Upper lobe of left lung (tissue), 6 donors: Measurements from ENCODE around the gene GON7. TPM values are rescaled to one million over a fixed set of nuclear protein-coding genes. Genes with fewer than 3 reads are reported as not detected.
A peak's percentile ranks its signal among the peaks of the same experiment; 100 is the strongest.

Source experiments
- ATAC-seq, 2 donors: fragments of 200-7000 bp; cut with Tn5 transposase; one replicate each; pipeline ENCODE4 v1.9.1; 2022; ENCODE audit warnings: mild to moderate bottlenecking in 2 of 2, moderate library complexity in 2 of 2; ENCODE audit not compliant: low FRiP score in 2 of 2
- DNase-seq, 2 donors: peaks; one replicate each; pipeline ENCODE4 v3.0.0-alpha.2; 2019 to 2020
- H3K27ac ChIP-seq, 4 donors: fragments of 200-600 bp; sonication (generic); one replicate each; pipeline ENCODE4 v1.5.1; 2016 to 2019
- H3K27me3 ChIP-seq, 4 donors: fragments of 200-600 bp; sonication (generic); one replicate each; pipeline ENCODE4 v1.5.1; 2017 to 2019
- H3K36me3 ChIP-seq, 4 donors: fragments of 200-600 bp; sonication (generic); one replicate each; pipeline ENCODE4 v1.5.1; 2016 to 2019
- H3K4me1 ChIP-seq, 4 donors: fragments of 200-600 bp; sonication (generic); one replicate each; pipeline ENCODE4 v1.5.1; 2018 to 2019
- H3K4me3 ChIP-seq, 4 donors: fragments of 200-600 bp; sonication (generic); one replicate each; pipeline ENCODE4 v1.5.1; 2017 to 2019; ENCODE audit warnings: mild to moderate bottlenecking in 2 of 4, moderate library complexity in 1 of 4
- H3K9me3 ChIP-seq, 4 donors: fragments of 200-600 bp; sonication (generic); one replicate each; pipeline ENCODE4 v1.5.1; 2018 to 2019
- CTCF ChIP-seq, 6 experiments: fragments of 450-650 bp in 4 of 6; fragments of 200-600 bp in 2 of 6; sonication (generic) in 2 of 6; IDR thresholded peaks; one replicate each; pipeline ENCODE4 v1.5.1; 2016 to 2019; ENCODE audit warnings: antibody characterized with exemption in 6 of 6
- EP300 ChIP-seq, 4 donors: sonication (generic); formaldehyde crosslinking; IDR thresholded peaks; one replicate each; pipeline ENCODE4 v1.5.1; 2017; ENCODE audit warnings: antibody characterized with exemption in 4 of 4, control low read depth in 2 of 4
- POLR2A ChIP-seq, 4 donors: fragments of 450-650 bp; IDR thresholded peaks; one replicate each; pipeline ENCODE4 v1.5.1; 2016 to 2017; ENCODE audit warnings: antibody characterized with exemption in 4 of 4, mild to moderate bottlenecking in 2 of 4
- POLR2AphosphoS5 ChIP-seq, 2 donors: sonication (generic); formaldehyde crosslinking; IDR thresholded peaks; one replicate each; pipeline ENCODE4 v1.5.1; 2017; ENCODE audit warnings: antibody characterized with exemption in 2 of 2
- WGBS, 2 donors: methylation state at CpG; one replicate each; pipeline ENCODE4 v1.1.5; 2017 to 2018; 5-methylcytosine and 5-hydroxymethylcytosine counted together
- total RNA-seq, 6 donors: library from RNA; depleted of rRNA in 4 of 6; stranded (reverse); fragments of >200 nt in 4 of 6; gene quantifications; one replicate each; pipeline versions ENCODE4 v1.1.0 to v1.2.1, GENCODE V29; 2016 to 2021
- donor health status: DM: no; HTN: no; CAD: no; lungs with moderate emphysema.
- donor health status: DM: no; HTN: yes; CAD: no; lungs with severe emphysema.

The GON7 gene
- total RNA-seq, 6 donors from 2014 or later, result 7.5 to 31.1 (median 14.7) TPM

DNA sequence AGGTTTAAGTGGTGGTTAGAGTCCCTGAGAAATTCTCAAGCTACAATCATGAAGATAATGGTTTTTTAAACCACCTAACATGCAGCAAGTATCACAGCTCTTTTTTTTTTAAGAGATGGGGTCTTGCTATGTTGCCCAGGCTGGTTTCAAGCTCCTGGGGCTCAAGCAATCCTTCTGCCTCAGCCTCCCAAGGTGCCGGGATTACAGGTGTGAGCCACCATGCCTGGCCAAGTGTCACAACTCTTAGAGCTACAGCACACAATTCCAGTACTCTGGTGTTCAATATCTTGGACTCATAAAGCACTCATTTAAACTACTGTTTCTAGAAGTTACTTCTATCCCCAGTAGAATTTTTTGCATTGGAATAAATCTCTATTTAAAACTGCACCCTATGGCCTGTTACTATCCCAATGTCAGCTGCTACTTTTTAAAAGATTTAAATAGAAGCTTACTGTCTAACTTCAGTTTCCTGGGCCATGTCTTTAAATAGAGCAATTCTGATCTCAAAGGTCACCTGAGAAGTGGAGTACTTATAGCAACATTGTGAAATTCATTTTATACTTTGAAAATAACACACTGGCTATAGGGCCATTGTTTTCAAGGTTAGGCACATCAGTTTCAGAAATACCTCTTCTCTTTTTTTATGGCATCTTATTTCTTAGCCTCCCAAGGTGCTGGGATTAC is 11.4 kb downstream of the GON7 start:
- TF ChIP-seq POLR2AphosphoS5 (IDR thresholded peaks at IDR 0.05) (no peak), CTCF (IDR thresholded peaks at IDR 0.05) (no peak), EP300 (IDR thresholded peaks at IDR 0.05) (no peak), POLR2A (IDR thresholded peaks at IDR 0.05) (no peak)
- DNase-seq, result no peak
- 92 to 93% methylated on average over 1 of the region's 1 CpG for WGBS, 2 donors

DNA sequence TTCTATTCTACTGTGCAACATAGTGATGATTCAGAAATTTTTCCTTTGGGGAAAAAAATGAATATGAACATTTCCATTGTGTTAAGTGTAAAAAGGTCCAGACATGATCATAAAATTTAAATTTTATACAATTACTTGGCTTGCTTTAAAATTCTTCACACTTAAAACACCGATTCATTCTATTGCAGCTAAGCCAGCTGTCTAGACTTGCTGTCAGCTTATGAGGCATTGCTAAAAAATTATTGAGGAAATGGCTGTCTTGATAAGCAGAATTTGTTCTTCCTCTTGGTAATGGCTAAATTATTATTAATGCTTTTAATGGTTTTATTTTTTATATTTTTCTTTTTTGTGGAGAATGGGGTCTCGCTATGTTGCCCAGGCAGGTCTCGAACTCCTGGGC is 19.9 kb downstream of the GON7 start:
- 96% methylated on average over 3 of the region's 3 CpGs for WGBS, 2 donors
- Histone ChIP-seq H3K27ac (no peak overlapping the region), H3K4me3 (no peak overlapping the region), H3K36me3 (peaks cover 2 to 48% (median 7%) of the 10 kb centered on the region in 4 donors), H3K27me3 (no peaks in the 10 kb centered on the region), H3K4me1 (peaks cover 20 to 37% (median 25%) of the 10 kb centered on the region in 4 donors), H3K9me3 (no peaks in the 10 kb centered on the region)
- DNase-seq (no peak), ATAC-seq (no peak)
- TF ChIP-seq EP300 (IDR thresholded peaks at IDR 0.05) (no peak), POLR2AphosphoS5 (IDR thresholded peaks at IDR 0.05) (no peak), CTCF (IDR thresholded peaks at IDR 0.05) (no peak), POLR2A (IDR thresholded peaks at IDR 0.05) (no peak)

More for the DNA sequence above, 11.4 kb downstream of the GON7 start:
- Histone ChIP-seq H3K27me3 (no peaks in the 10 kb centered on the region), H3K4me3 (no peak overlapping the region), H3K36me3 (peaks cover 0 to 8% (median 0%) of the 10 kb centered on the region in 4 donors), H3K4me1 (no peaks in the 10 kb centered on the region), H3K27ac (no peak overlapping the region), H3K9me3 (no peaks in the 10 kb centered on the region)
- no peak for ATAC-seq

GRCh38 chr14:93186466-93186865 is 20.4 kb downstream of the GON7 start:
- H3K9me3 ChIP-seq, result no peaks in the 10 kb centered on the region
- H3K36me3 ChIP-seq, result peaks cover 2 to 50% (median 10%) of the 10 kb centered on the region in 4 donors
- no peak for TF ChIP-seq EP300 (IDR thresholded peaks at IDR 0.05)
- no peak for TF ChIP-seq POLR2AphosphoS5 (IDR thresholded peaks at IDR 0.05)
- no peak for TF ChIP-seq CTCF (IDR thresholded peaks at IDR 0.05)
- TF ChIP-seq POLR2A (IDR thresholded peaks at IDR 0.05), result peak in 1 of 4 donors; percentile 32
- no peak for ATAC-seq
- H3K4me3 ChIP-seq, result peak overlapping the region in 2 of 4 donors; percentile 81 to 96
- H3K27me3 ChIP-seq, result no peaks in the 10 kb centered on the region
- peak overlapping the region in 3 of 4 donors; percentile 96 to 99 (median 99) for H3K27ac ChIP-seq
- H3K4me1 ChIP-seq, result peaks cover 20 to 37% (median 25%) of the 10 kb centered on the region in 4 donors
- no peak for DNase-seq
- 66 to 67% methylated on average over 6 of the region's 6 CpGs for WGBS, 2 donors

- WGBS, 2 donors, result 0 to 1% methylated on average over 7 to 10 of the region's 10 CpGs
- peaks cover 20 to 37% (median 25%) of the 10 kb centered on the region in 4 donors for H3K4me1 ChIP-seq
- H3K27ac ChIP-seq, result peak overlapping the region; percentile 93 to 99 (median 98)
- peaks cover 2 to 47% (median 10%) of the 10 kb centered on the region in 4 donors for H3K36me3 ChIP-seq
- TF ChIP-seq EP300 (IDR thresholded peaks at IDR 0.05), result no peak
- no peak for TF ChIP-seq POLR2AphosphoS5 (IDR thresholded peaks at IDR 0.05)
- TF ChIP-seq CTCF (IDR thresholded peaks at IDR 0.05), result no peak
- no peak for TF ChIP-seq POLR2A (IDR thresholded peaks at IDR 0.05)
- peak overlapping the region; percentile 71 to 96 (median 84) for H3K4me3 ChIP-seq
- no peak for DNase-seq
- ATAC-seq, result no peak
- H3K9me3 ChIP-seq, result no peaks in the 10 kb centered on the region
- no peaks in the 10 kb centered on the region for H3K27me3 ChIP-seq
Measured at GRCh38 chr14:93185349-93185720, 21.5 kb downstream of the GON7 start.
